B cell (primary cell): Measurements from ENCODE around the gene PCDH9. TPM values are rescaled to one million over a fixed set of nuclear protein-coding genes. Genes with fewer than 3 reads are reported as not detected.

Source experiments
- ATAC-seq: fragments of 200-7000 bp; cut with Tn5 transposase; one replicate; pipeline ENCODE4 v1.10.0; 2021; ENCODE audit warnings: low read depth, mild to moderate bottlenecking, moderate number of reproducible peaks, moderate library complexity
- CTCF ChIA-PET: fragments of 350-600 bp; sonication (Branson Sonifier 250); formaldehyde crosslinking; loops from one replicate; lab custom pipeline; 2021; ENCODE audit warnings: antibody characterized with exemption, inconsistent platforms; lab: Charles Lee
- POLR2A ChIA-PET: fragments of 350-600 bp; sonication (Branson Sonifier 250); formaldehyde crosslinking; loops from one replicate; lab custom pipeline; 2021; ENCODE audit warnings: antibody characterized with exemption; lab: Charles Lee
- DNase-seq: peaks from one replicate; pipeline ENCODE4 v3.0.0; 2013
- H2AFZ ChIP-seq: 2 replicates; pipeline ENCODE4 v1.6.1; 2012; ENCODE audit warnings: mild to moderate bottlenecking, low read depth, low read length; ENCODE audit not compliant: insufficient read depth, poor library complexity, severe bottlenecking
- H3K27ac ChIP-seq, 2 donors: 1 replicate in 1 of 2; 2 replicates in 1 of 2; pipeline ENCODE4 v1.5.1; 2012 to 2013; ENCODE audit warnings: low read length in 2 of 2, mild to moderate bottlenecking in 2 of 2, moderate library complexity in 1 of 2
- H3K27me3 ChIP-seq, 4 experiments: fragments of 200-600 bp in 1 of 4; sonication (generic) in 1 of 4; replicated peaks in 1 of 4; 1 replicate in 2 of 4; 2 replicates in 2 of 4; pipeline versions ENCODE4 v1.6.1 to v1.7.0; 2013 to 2016; ENCODE audit warnings: low read length in 3 of 4, mild to moderate bottlenecking in 2 of 4, mixed read lengths in 1 of 4, moderate library complexity in 1 of 4; ENCODE audit not compliant: insufficient read depth in 4 of 4, control insufficient read depth in 3 of 4; ENCODE audit errors: control extremely low read depth in 1 of 4
- H3K36me3 ChIP-seq, 2 experiments: replicated peaks in 1 of 2; 1 replicate in 1 of 2; 2 replicates in 1 of 2; pipeline versions ENCODE4 v1.6.1 to v1.7.1; 2013; ENCODE audit warnings: low read length in 1 of 2; ENCODE audit not compliant: insufficient read depth in 2 of 2, control insufficient read depth in 1 of 2; ENCODE audit errors: control extremely low read depth in 1 of 2, extremely low read depth in 1 of 2
- H3K4me1 ChIP-seq, 2 donors: fragments of 200-600 bp in 1 of 2; sonication (generic) in 1 of 2; 1 replicate in 1 of 2; 2 replicates in 1 of 2; pipeline versions ENCODE4 v1.5.1 to v1.6.1; 2013 to 2017; ENCODE audit warnings: low read length in 2 of 2; ENCODE audit not compliant: control insufficient read depth in 2 of 2, insufficient read depth in 2 of 2
- H3K4me2 ChIP-seq: replicated peaks from 2 replicates; pipeline ENCODE3; 2012; ENCODE audit warnings: mild to moderate bottlenecking, low read depth, low read length; ENCODE audit not compliant: poor library complexity, severe bottlenecking
- H3K4me3 ChIP-seq, 5 experiments: fragments of 200-600 bp in 1 of 5; sonication (generic) in 1 of 5; 1 replicate in 3 of 5; 2 replicates in 2 of 5; pipeline versions ENCODE4 v1.5.1 to v1.7.0; 2011 to 2016; ENCODE audit warnings: low read length in 4 of 5, mild to moderate bottlenecking in 4 of 5, low read depth in 2 of 5, control low read depth in 1 of 5, moderate library complexity in 1 of 5; ENCODE audit not compliant: insufficient read depth in 1 of 5; ENCODE audit errors: control extremely low read depth in 1 of 5, extremely low read depth in 1 of 5
- H3K79me2 ChIP-seq: fragments of 200-600 bp; sonication (generic); one replicate; pipeline ENCODE4 v1.6.0; 2016; ENCODE audit warnings: low read length; ENCODE audit not compliant: control insufficient read depth, insufficient read depth
- H3K9ac ChIP-seq: fragments of 200-600 bp; sonication (generic); 2 replicates; pipeline ENCODE4 v1.6.1; 2017; ENCODE audit warnings: mild to moderate bottlenecking, low read length, moderate library complexity
- H3K9me3 ChIP-seq, 3 donors: one replicate each; pipeline versions ENCODE4 v1.6.1 to v1.7.1; 2013; ENCODE audit warnings: low read length in 2 of 3; ENCODE audit not compliant: control insufficient read depth in 2 of 3, insufficient read depth in 1 of 3; ENCODE audit errors: control extremely low read depth in 1 of 3
- H4K20me1 ChIP-seq: 2 replicates; pipeline ENCODE4 v1.6.0; 2012; ENCODE audit warnings: mild to moderate bottlenecking, low read length; ENCODE audit not compliant: insufficient read depth, control insufficient read depth, poor library complexity, severe bottlenecking
- H3K27ac Mint-ChIP-seq: one replicate; pipeline ENCODE4 v1.8.0; 2021; ENCODE audit warnings: mixed read lengths
- H3K27me3 Mint-ChIP-seq: one replicate; pipeline ENCODE4 v1.8.0; 2021; ENCODE audit warnings: mixed read lengths
- H3K4me1 Mint-ChIP-seq: one replicate; pipeline ENCODE4 v1.8.0; 2021; ENCODE audit warnings: mixed read lengths
- H3K4me3 Mint-ChIP-seq: one replicate; pipeline ENCODE4 v1.8.0; 2021; ENCODE audit warnings: mixed read lengths
- H3K9me3 Mint-ChIP-seq: one replicate; pipeline ENCODE4 v1.8.0; 2022; ENCODE audit warnings: mixed read lengths; ENCODE audit not compliant: insufficient read depth
- CTCF ChIP-seq: fragments of 200-600 bp; IDR thresholded peaks from one replicate; pipeline ENCODE4 v1.8.0; 2022; ENCODE audit warnings: antibody characterized with exemption, mild to moderate bottlenecking
- EZH2 ChIP-seq: IDR thresholded peaks from 2 replicates; pipeline ENCODE4 v1.6.1; 2012; ENCODE audit warnings: borderline replicate concordance, low read depth, mild to moderate bottlenecking, moderate library complexity, low read length; ENCODE audit not compliant: insufficient read depth, poor library complexity, severe bottlenecking
- WGBS: methylation state at CpG from one replicate; pipeline ENCODE4 v1.1.5; 2013; ENCODE audit warnings: missing lambda C conversion rate; ENCODE audit not compliant: insufficient coverage; 5-methylcytosine and 5-hydroxymethylcytosine counted together
- intact Hi-C: fragments of 100-400 bp; cut with micrococcal nuclease; formaldehyde crosslinking; loops from one replicate; pipeline ENCODE4 v1.10.0; 2022
- polyA plus RNA-seq: library from polyadenylated mRNA; depleted of rRNA; stranded (reverse); fragments of >200 nt; gene quantifications from 2 replicates; pipeline ENCODE4 v1.2.3, GENCODE V29; 2012
- total RNA-seq, 2 donors: library from RNA; stranded (reverse); fragments of 120-200 nt in 1 of 2; gene quantifications; 1 replicate in 1 of 2; 2 replicates in 1 of 2; pipeline versions ENCODE4 v1.2.3 to v1.2.4, GENCODE V29; 2013 to 2022

The PCDH9 gene
- total and polyA plus RNA-seq, 2 donors (not counting 1 experiment from before 2014, with no cell fraction given): 13.1 to 21.8 TPM

- no peak for ATAC-seq
- no CpG with 5 or more reads among the region's 2 CpGs for WGBS
- no peak overlapping the region for H3K27ac Mint-ChIP-seq
These were observed 907.2 kb downstream of the PCDH9 start for GRCh38 chr13:66322936-66323335.

DNA sequence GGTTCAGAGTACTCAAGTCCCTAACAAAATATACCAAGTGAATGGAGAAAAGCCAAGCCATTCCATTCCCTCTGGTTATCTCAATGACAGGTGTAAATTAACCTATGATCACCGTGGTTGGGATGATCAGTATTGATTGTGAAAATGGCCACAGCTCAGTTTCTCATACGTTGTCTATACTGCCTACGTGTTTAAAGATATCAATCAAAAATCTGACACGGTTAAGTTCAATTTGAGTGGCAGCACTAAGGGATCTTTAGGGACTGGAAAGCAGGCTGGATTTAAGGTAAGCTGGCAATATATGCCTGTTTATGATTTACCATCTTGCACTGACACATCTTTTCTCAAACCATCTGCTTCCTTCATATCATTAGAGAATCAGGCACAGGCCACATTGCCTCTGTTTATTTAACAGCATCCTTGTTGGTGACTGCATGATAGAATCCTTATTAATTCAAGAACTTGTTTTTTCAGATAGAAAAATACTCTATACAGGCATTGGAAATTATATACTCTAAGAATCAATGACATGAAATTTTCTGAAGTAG, 907.9 kb downstream of the PCDH9 start:
- H3K27me3 ChIP-seq: no peaks in the 10 kb centered on the region
- ATAC-seq (no peak), DNase-seq (no peak)
- no peak overlapping the region for H3K27ac ChIP-seq
- Mint-ChIP-seq H3K4me1 (no peaks in the 10 kb centered on the region), H3K27ac (no peak overlapping the region), H3K4me3 (no peak overlapping the region), H3K9me3 (no peaks in the 10 kb centered on the region), H3K27me3 (no peaks in the 10 kb centered on the region)
- no peaks in the 10 kb centered on the region for H3K9me3 ChIP-seq
- no peak overlapping the region for H3K4me3 ChIP-seq
- H2AFZ ChIP-seq: no peak overlapping the region
- no peaks in the 10 kb centered on the region for H4K20me1 ChIP-seq
- no peaks in the 10 kb centered on the region for H3K36me3 ChIP-seq
- 100% methylated on average over 2 of the region's 4 CpGs for WGBS
- TF ChIP-seq EZH2: no peak
- no peak for TF ChIP-seq CTCF
- H3K79me2 ChIP-seq: no peaks in the 10 kb centered on the region
- POLR2A ChIA-PET: no interaction called here
- no peaks in the 10 kb centered on the region for H3K4me1 ChIP-seq
- CTCF ChIA-PET: no interaction called here
- intact Hi-C loops: no loop called here
- no peak overlapping the region for H3K9ac ChIP-seq
- H3K4me2 ChIP-seq: no peak overlapping the region

More at GRCh38 chr13:66322936-66323335, 907.2 kb downstream of the PCDH9 start:
- no peaks in the 10 kb centered on the region for H3K79me2 ChIP-seq
- intact Hi-C loops: no loop called here
- no peak overlapping the region for H3K4me3 ChIP-seq
- H2AFZ ChIP-seq: no peak overlapping the region
- H3K4me2 ChIP-seq: no peak overlapping the region
- DNase-seq: no peak
- H4K20me1 ChIP-seq: no peaks in the 10 kb centered on the region
- Mint-ChIP-seq H3K4me3 (no peak overlapping the region), H3K27me3 (no peaks in the 10 kb centered on the region), H3K4me1 (no peaks in the 10 kb centered on the region), H3K9me3 (no peaks in the 10 kb centered on the region)
- no peaks in the 10 kb centered on the region for H3K36me3 ChIP-seq
- ChIA-PET CTCF (no interaction called here), POLR2A (no interaction called here)
- no peaks in the 10 kb centered on the region for H3K9me3 ChIP-seq
- no peak overlapping the region for H3K27ac ChIP-seq
- H3K4me1 ChIP-seq: no peaks in the 10 kb centered on the region
- no peaks in the 10 kb centered on the region for H3K27me3 ChIP-seq
- no peak for TF ChIP-seq CTCF
- no peak for TF ChIP-seq EZH2
- no peak overlapping the region for H3K9ac ChIP-seq
